HepG2 (cell line): ENCODE results near the gene SLC9B2. TPM values are rescaled to one million over a fixed set of nuclear protein-coding genes. Genes with fewer than 3 reads are reported as not detected.

Experiments
- ATM ChIP-seq: fragments of 450-650 bp; IDR thresholded peaks from 2 replicates; pipeline ENCODE4 v1.7.1; 2017; ENCODE audit warnings: mild to moderate bottlenecking, borderline replicate concordance
- IRF2 ChIP-seq: IDR thresholded peaks from 2 replicates; pipeline ENCODE4 v1.6.1; 2018; ENCODE audit warnings: missing genetic modification reagents, missing compliant biosample characterization
- ISX ChIP-seq: sonication (generic); formaldehyde crosslinking; conservative IDR thresholded peaks from 2 replicates; pipeline ENCODE4 v1.5.0; 2020; ENCODE audit warnings: missing genetic modification reagents
- MEF2D ChIP-seq: sonication (generic); formaldehyde crosslinking; IDR thresholded peaks from 2 replicates; pipeline ENCODE4 v1.5.1; 2020; ENCODE audit warnings: mild to moderate bottlenecking, missing genetic modification reagents
- MIER2 ChIP-seq: IDR thresholded peaks from 2 replicates; pipeline ENCODE4 v1.6.1; 2016; ENCODE audit warnings: missing biosample characterization, missing genetic modification reagents
- RFXAP ChIP-seq: sonication (generic); formaldehyde crosslinking; IDR thresholded peaks from 2 replicates; pipeline ENCODE4 v1.4.0; 2020; ENCODE audit warnings: missing genetic modification reagents, borderline replicate concordance
- SMYD3 ChIP-seq: sonication (generic); formaldehyde crosslinking; IDR thresholded peaks from 2 replicates; pipeline ENCODE4 v1.8.1; 2023; ENCODE audit warnings: mild to moderate bottlenecking, missing genetic modification reagents
- STAT5B ChIP-seq: sonication (generic); formaldehyde crosslinking; IDR thresholded peaks from 2 replicates; pipeline ENCODE4 v1.4.0; 2020; ENCODE audit warnings: missing genetic modification reagents
- ZFP37 ChIP-seq: sonication (generic); formaldehyde crosslinking; IDR thresholded peaks from 2 replicates; pipeline ENCODE4 v1.4.0; 2020; ENCODE audit warnings: missing genetic modification reagents, borderline replicate concordance
- ZNF296 ChIP-seq: sonication (generic); formaldehyde crosslinking; conservative IDR thresholded peaks from 2 replicates; pipeline ENCODE4 v1.5.0; 2020; ENCODE audit warnings: mild to moderate bottlenecking, missing genetic modification reagents
- ZNF891 ChIP-seq: sonication (generic); formaldehyde crosslinking; IDR thresholded peaks from 2 replicates; pipeline ENCODE4 v1.5.0; 2020; ENCODE audit warnings: mild to moderate bottlenecking, missing genetic modification reagents
- polyA plus RNA-seq, 8 experiments: library from polyadenylated mRNA; depleted of rRNA in 3 of 8; stranded (reverse) in 7 of 8; unstranded in 1 of 8; fragments of >200 nt; fragmentation: Illumina TruSeq in 4 of 8; extraction: Trizol in 4 of 8; gene quantifications; 2 replicates each; pipeline versions ENCODE4 v1.2.1 to v1.2.3, GENCODE V29; 2011 to 2016; ENCODE audit warnings: low read depth in 4 of 8, missing spikeins in 1 of 8, mixed read lengths in 1 of 8; ENCODE audit not compliant: insufficient read depth in 1 of 8
- total RNA-seq, 5 experiments: library from RNA; depleted of rRNA; stranded (reverse); fragments of >200 nt; fragmentation: Illumina TruSeq; extraction: Trizol; gene quantifications; 2 replicates each; pipeline ENCODE4 v1.2.3, GENCODE V29; 2016; ENCODE audit warnings: low read depth in 1 of 5
- TF ChIP-seq, protein P1 (sequence below): sonication (generic); formaldehyde crosslinking; IDR thresholded peaks from 2 replicates; pipeline ENCODE4 v1.4.0; 2020; ENCODE audit warnings: missing genetic modification reagents
- TF ChIP-seq, protein P2 (sequence below): sonication (generic); formaldehyde crosslinking; IDR thresholded peaks from 2 replicates; pipeline ENCODE4 v1.4.0; 2020; ENCODE audit warnings: low read depth, mild to moderate bottlenecking, missing genetic modification reagents
- TF ChIP-seq, protein P3 (sequence below): IDR thresholded peaks from 2 replicates; pipeline ENCODE4 v1.6.1; 2016
- TF ChIP-seq, protein P4 (sequence below): sonication (generic); formaldehyde crosslinking; conservative IDR thresholded peaks from 2 replicates; pipeline ENCODE4 v1.8.0; 2022; ENCODE audit warnings: missing genetic modification reagents
- TF ChIP-seq, protein P5 (sequence below): sonication (generic); formaldehyde crosslinking; IDR thresholded peaks from 2 replicates; pipeline ENCODE4 v1.9.0; 2021; ENCODE audit warnings: missing genetic modification reagents, borderline replicate concordance
- TF ChIP-seq, protein P6 (sequence below): IDR thresholded peaks from 2 replicates; pipeline ENCODE4 v1.6.1; 2012; ENCODE audit warnings: inconsistent platforms

SLC9B2 gene
- total and polyA plus RNA-seq, 2 of the 13 experiments (the other 11 are each of a cell fraction or from before 2014, with no cell fraction given) = 23.5 to 38.5 TPM

DNA sequence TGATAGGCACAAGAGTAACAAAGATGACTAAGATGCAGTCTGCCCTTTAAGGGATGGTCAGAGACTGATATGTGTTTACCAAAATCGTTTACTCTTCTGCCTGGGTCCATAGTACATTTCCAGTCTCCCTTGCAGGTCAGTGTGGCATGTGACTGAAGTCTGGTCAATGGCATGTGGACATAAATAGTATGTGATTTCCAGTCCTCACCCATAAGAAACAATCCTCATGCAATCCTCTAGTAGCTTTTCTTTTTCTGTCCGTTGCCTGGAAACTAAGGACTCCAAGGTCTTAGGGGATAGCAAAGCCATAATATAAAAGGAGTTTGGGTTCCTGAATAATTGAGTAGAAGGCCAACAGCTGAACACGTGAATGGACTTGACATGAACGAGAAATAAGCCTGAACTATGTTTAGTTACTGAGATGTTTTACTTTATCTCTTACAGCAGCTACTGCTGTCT is 1.1 kb downstream of the SLC9B2 start (continued):
- TF ChIP-seq, protein P1, sequence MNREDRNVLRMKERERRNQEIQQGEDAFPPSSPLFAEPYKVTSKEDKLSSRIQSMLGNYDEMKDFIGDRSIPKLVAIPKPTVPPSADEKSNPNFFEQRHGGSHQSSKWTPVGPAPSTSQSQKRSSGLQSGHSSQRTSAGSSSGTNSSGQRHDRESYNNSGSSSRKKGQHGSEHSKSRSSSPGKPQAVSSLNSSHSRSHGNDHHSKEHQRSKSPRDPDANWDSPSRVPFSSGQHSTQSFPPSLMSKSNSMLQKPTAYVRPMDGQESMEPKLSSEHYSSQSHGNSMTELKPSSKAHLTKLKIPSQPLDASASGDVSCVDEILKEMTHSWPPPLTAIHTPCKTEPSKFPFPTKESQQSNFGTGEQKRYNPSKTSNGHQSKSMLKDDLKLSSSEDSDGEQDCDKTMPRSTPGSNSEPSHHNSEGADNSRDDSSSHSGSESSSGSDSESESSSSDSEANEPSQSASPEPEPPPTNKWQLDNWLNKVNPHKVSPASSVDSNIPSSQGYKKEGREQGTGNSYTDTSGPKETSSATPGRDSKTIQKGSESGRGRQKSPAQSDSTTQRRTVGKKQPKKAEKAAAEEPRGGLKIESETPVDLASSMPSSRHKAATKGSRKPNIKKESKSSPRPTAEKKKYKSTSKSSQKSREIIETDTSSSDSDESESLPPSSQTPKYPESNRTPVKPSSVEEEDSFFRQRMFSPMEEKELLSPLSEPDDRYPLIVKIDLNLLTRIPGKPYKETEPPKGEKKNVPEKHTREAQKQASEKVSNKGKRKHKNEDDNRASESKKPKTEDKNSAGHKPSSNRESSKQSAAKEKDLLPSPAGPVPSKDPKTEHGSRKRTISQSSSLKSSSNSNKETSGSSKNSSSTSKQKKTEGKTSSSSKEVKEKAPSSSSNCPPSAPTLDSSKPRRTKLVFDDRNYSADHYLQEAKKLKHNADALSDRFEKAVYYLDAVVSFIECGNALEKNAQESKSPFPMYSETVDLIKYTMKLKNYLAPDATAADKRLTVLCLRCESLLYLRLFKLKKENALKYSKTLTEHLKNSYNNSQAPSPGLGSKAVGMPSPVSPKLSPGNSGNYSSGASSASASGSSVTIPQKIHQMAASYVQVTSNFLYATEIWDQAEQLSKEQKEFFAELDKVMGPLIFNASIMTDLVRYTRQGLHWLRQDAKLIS (CRISPR knock-in tag) = no peak
- TF ChIP-seq ISX (CRISPR knock-in tag) = peak; percentile 31; the same call in 1 of the 2 replicates
- TF ChIP-seq ATM = no peak
- peak; percentile 54; the same call in 1 of the 2 replicates for TF ChIP-seq MIER2 (CRISPR knock-in tag)
- TF ChIP-seq ZFP37 (CRISPR knock-in tag) = 0 out of 2 replicates have a peak, but pooled peaks have one; percentile 69
- TF ChIP-seq, protein P2, sequence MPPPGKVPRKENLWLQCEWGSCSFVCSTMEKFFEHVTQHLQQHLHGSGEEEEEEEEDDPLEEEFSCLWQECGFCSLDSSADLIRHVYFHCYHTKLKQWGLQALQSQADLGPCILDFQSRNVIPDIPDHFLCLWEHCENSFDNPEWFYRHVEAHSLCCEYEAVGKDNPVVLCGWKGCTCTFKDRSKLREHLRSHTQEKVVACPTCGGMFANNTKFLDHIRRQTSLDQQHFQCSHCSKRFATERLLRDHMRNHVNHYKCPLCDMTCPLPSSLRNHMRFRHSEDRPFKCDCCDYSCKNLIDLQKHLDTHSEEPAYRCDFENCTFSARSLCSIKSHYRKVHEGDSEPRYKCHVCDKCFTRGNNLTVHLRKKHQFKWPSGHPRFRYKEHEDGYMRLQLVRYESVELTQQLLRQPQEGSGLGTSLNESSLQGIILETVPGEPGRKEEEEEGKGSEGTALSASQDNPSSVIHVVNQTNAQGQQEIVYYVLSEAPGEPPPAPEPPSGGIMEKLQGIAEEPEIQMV (CRISPR knock-in tag) = no peak
- no peak for TF ChIP-seq ZNF296 (CRISPR knock-in tag)
- TF ChIP-seq MEF2D = peak; percentile 78
- peak; percentile 56; the same call in 1 of the 2 replicates for TF ChIP-seq SMYD3 (CRISPR knock-in tag)
- TF ChIP-seq ZNF891 (CRISPR knock-in tag) = no peak
- TF ChIP-seq, protein P3, sequence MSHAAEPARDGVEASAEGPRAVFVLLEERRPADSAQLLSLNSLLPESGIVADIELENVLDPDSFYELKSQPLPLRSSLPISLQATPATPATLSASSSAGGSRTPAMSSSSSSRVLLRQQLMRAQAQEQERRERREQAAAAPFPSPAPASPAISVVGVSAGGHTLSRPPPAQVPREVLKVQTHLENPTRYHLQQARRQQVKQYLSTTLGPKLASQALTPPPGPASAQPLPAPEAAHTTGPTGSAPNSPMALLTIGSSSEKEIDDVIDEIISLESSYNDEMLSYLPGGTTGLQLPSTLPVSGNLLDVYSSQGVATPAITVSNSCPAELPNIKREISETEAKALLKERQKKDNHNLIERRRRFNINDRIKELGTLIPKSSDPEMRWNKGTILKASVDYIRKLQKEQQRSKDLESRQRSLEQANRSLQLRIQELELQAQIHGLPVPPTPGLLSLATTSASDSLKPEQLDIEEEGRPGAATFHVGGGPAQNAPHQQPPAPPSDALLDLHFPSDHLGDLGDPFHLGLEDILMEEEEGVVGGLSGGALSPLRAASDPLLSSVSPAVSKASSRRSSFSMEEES (CRISPR knock-in tag) = peak; percentile 98
- TF ChIP-seq, protein P4, sequence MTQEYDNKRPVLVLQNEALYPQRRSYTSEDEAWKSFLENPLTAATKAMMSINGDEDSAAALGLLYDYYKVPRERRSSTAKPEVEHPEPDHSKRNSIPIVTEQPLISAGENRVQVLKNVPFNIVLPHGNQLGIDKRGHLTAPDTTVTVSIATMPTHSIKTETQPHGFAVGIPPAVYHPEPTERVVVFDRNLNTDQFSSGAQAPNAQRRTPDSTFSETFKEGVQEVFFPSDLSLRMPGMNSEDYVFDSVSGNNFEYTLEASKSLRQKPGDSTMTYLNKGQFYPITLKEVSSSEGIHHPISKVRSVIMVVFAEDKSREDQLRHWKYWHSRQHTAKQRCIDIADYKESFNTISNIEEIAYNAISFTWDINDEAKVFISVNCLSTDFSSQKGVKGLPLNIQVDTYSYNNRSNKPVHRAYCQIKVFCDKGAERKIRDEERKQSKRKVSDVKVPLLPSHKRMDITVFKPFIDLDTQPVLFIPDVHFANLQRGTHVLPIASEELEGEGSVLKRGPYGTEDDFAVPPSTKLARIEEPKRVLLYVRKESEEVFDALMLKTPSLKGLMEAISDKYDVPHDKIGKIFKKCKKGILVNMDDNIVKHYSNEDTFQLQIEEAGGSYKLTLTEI = no peak
- TF ChIP-seq, protein P5, sequence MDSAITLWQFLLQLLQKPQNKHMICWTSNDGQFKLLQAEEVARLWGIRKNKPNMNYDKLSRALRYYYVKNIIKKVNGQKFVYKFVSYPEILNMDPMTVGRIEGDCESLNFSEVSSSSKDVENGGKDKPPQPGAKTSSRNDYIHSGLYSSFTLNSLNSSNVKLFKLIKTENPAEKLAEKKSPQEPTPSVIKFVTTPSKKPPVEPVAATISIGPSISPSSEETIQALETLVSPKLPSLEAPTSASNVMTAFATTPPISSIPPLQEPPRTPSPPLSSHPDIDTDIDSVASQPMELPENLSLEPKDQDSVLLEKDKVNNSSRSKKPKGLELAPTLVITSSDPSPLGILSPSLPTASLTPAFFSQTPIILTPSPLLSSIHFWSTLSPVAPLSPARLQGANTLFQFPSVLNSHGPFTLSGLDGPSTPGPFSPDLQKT (CRISPR knock-in tag) = no peak
- TF ChIP-seq STAT5B (CRISPR knock-in tag) = no peak
- peak; percentile 87 for TF ChIP-seq IRF2 (CRISPR knock-in tag)
- TF ChIP-seq RFXAP (CRISPR knock-in tag) = peak; percentile 58; the same call in 1 of the 2 replicates
- TF ChIP-seq, protein P6, sequence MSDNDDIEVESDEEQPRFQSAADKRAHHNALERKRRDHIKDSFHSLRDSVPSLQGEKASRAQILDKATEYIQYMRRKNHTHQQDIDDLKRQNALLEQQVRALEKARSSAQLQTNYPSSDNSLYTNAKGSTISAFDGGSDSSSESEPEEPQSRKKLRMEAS = peak; percentile 93
